ENCODE measurements around the gene CTAGE15. TPM values are rescaled to one million over a fixed set of nuclear protein-coding genes. Genes with fewer than 3 reads are reported as not detected.
"Not testable (repeated sequence)": the region's sequence is repeated elsewhere in the genome, so short reads cannot be mapped to it uniquely, and the experiment has no call there.

CTAGE15 gene
- not detected for total RNA-seq

DNA sequence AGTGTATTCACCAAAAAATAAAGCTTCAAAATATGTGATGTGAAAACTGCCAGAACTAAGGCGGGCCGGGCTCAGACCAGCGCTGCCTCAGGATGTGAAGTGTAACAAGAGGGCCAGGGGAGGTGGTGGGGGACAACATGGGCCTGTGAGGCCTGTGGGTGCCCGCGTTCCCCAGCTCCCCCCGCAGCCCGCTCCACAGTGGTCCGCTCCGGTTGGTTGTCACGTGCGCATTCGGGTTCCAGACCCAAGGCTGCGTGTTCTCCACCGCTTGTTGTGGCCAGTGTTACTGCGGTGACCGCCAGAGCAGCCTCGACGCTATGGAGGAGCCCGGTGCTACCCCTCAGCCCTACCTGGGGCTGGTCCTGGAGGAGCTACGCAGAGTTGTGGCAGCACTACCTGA lies at the start of gene CTAGE15:
Gene CTAGE15, plus strand, starts transcription at position 301 of the 400 bp plus-strand sequence. Its CDS starts 17 bp downstream, at position 318.
- DNase-seq (ENCODE audit: low spot score); H3K4me3 ChIP-seq; H3K27ac ChIP-seq; H3K27me3 ChIP-seq (replicated peaks; ENCODE audit: insufficient read depth); H3K4me1 ChIP-seq (ENCODE audit: control insufficient read depth in 1 of 2, low read depth in 2 of 2); H3K9me3 ChIP-seq; ATAC-seq (ENCODE audit: insufficient number of reproducible peaks, low FRiP score, low read depth); H3K36me3 ChIP-seq: not testable (repeated sequence)

GRCh38 chr7:143522309-143522916 lies 49.2 kb upstream of the CTAGE15 start:
- not testable (repeated sequence) for H3K27me3 ChIP-seq (replicated peaks; ENCODE audit: insufficient read depth); H3K36me3 ChIP-seq; H3K27ac ChIP-seq; H3K9me3 ChIP-seq; H3K4me3 ChIP-seq; H3K4me1 ChIP-seq (ENCODE audit: control insufficient read depth in 1 of 2, low read depth in 2 of 2); DNase-seq (ENCODE audit: low spot score)
- ATAC-seq (ENCODE audit: insufficient number of reproducible peaks, low FRiP score, low read depth), result peak; percentile 52

GRCh38 chr7:143531169-143531926 lies 40.3 kb upstream of the CTAGE15 start:
- H3K4me1 ChIP-seq (ENCODE audit: control insufficient read depth in 1 of 2, low read depth in 2 of 2); DNase-seq (ENCODE audit: low spot score); H3K36me3 ChIP-seq; H3K27me3 ChIP-seq (replicated peaks; ENCODE audit: insufficient read depth); H3K4me3 ChIP-seq; H3K27ac ChIP-seq; ATAC-seq (ENCODE audit: insufficient number of reproducible peaks, low FRiP score, low read depth); H3K9me3 ChIP-seq: not testable (repeated sequence)

DNA sequence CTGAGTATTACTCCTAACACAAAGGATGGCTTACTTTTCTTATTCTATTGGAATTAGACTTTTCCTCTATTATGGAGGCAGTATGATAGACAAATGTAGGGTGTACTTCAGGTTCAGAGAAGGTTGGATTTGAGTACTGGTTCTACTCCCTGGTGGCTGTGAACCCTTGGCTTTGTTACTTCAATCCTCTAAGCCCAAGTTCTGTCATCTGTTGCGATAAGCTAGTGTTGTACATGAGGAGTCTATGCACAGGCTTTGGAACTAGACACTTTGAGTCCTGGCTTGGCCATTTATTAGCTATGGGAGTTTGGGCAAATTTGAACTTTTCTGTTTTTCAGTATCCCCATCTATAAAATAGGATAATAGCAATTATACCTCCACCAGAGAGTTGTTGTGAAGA lies 39.7 kb upstream of the CTAGE15 start:
- H3K4me1 ChIP-seq (ENCODE audit: control insufficient read depth in 1 of 2, low read depth in 2 of 2); H3K4me3 ChIP-seq; DNase-seq (ENCODE audit: low spot score); H3K9me3 ChIP-seq; ATAC-seq (ENCODE audit: insufficient number of reproducible peaks, low FRiP score, low read depth); H3K36me3 ChIP-seq; H3K27ac ChIP-seq; H3K27me3 ChIP-seq (replicated peaks; ENCODE audit: insufficient read depth): not testable (repeated sequence)

DNA sequence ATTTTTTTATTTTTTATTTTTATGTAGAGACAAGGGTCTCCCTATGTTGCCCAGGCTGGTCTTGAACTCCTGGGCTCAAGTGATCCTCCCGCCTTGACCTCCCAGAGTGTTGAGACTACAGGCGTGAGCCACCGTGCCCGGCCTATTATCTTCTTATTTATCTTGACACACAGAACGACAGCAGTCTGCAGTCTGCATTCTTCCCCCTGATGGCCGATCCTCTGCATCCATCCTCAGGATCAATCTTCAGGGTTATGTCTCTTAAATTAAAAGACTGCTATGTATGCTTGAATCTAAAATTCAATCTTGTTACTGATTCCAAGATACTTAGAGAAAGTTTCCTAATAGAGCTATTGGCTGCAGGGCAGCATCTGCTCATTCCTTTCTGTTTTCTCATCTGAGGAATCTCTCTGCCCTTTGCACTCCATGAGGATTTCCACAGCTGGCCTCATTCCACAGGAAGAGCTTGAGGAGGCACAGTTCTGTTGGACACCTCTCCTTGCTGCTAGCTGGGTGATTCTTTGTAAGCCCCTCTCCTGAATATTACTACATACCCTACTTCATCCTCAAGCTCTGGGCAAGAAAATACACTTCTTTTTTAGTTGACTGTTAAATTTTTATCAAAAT lies 38.3 kb upstream of the CTAGE15 start:
- H3K9me3 ChIP-seq; ATAC-seq (ENCODE audit: insufficient number of reproducible peaks, low FRiP score, low read depth); H3K27me3 ChIP-seq (replicated peaks; ENCODE audit: insufficient read depth): not testable (repeated sequence)

DNA sequence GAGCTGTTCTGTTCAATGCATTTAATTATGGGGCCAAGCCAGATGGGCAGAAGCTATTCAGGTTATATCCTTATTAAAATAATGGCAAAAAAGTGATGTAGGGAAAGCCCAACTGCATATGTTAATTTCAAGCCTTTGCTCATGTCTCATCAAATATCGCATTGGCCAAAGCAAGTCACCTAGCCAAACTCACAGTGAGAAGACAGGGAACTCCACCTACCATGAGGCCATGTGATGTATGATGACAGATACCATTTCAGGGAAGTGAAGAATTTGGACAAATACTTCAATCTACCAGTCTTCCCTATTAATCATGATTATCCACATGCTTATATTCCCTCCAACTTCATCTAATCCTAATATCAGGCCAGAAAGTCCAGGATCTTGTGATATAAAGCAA lies 35.2 kb upstream of the CTAGE15 start:
- not testable (repeated sequence) for H3K36me3 ChIP-seq; ATAC-seq (ENCODE audit: insufficient number of reproducible peaks, low FRiP score, low read depth); DNase-seq (ENCODE audit: low spot score); H3K27ac ChIP-seq; H3K27me3 ChIP-seq (replicated peaks; ENCODE audit: insufficient read depth); H3K4me1 ChIP-seq (ENCODE audit: control insufficient read depth in 1 of 2, low read depth in 2 of 2); H3K9me3 ChIP-seq; H3K4me3 ChIP-seq

More for the DNA sequence above, 38.3 kb upstream of the CTAGE15 start:
- H3K27ac ChIP-seq; H3K4me3 ChIP-seq; H3K4me1 ChIP-seq (ENCODE audit: control insufficient read depth in 1 of 2, low read depth in 2 of 2); DNase-seq (ENCODE audit: low spot score); H3K36me3 ChIP-seq: not testable (repeated sequence)

- H3K9me3 ChIP-seq; H3K4me3 ChIP-seq; H3K27me3 ChIP-seq (replicated peaks; ENCODE audit: insufficient read depth); H3K36me3 ChIP-seq; H3K27ac ChIP-seq; DNase-seq (ENCODE audit: low spot score); H3K4me1 ChIP-seq (ENCODE audit: control insufficient read depth in 1 of 2, low read depth in 2 of 2); ATAC-seq (ENCODE audit: insufficient number of reproducible peaks, low FRiP score, low read depth): not testable (repeated sequence)
Observed at GRCh38 chr7:143543288-143544038, 28.1 kb upstream of the CTAGE15 start.

DNA sequence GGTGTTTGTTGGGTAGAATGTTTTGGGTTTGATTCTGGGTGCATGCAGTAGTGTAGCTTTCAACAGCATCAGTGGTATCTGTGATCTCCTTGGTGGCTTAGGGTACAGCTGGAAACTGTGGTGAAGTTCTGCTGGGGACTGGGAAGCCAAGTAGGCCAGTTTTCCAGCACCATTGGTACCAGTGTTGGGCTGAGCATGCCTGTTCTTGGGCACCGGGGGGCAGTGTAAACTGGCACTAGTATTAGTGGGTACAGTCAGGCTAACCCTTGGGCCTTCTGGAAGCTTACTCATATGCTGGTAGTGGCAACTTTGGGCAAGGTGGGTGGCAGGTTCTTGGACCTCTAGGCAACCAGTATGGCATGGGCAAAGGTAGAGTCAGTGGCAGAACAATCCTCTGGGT lies 15.6 kb upstream of the CTAGE15 start:
- not testable (repeated sequence) for ATAC-seq (ENCODE audit: insufficient number of reproducible peaks, low FRiP score, low read depth); H3K27me3 ChIP-seq (replicated peaks; ENCODE audit: insufficient read depth); H3K4me3 ChIP-seq; DNase-seq (ENCODE audit: low spot score); H3K9me3 ChIP-seq; H3K27ac ChIP-seq; H3K36me3 ChIP-seq; H3K4me1 ChIP-seq (ENCODE audit: control insufficient read depth in 1 of 2, low read depth in 2 of 2)

DNA sequence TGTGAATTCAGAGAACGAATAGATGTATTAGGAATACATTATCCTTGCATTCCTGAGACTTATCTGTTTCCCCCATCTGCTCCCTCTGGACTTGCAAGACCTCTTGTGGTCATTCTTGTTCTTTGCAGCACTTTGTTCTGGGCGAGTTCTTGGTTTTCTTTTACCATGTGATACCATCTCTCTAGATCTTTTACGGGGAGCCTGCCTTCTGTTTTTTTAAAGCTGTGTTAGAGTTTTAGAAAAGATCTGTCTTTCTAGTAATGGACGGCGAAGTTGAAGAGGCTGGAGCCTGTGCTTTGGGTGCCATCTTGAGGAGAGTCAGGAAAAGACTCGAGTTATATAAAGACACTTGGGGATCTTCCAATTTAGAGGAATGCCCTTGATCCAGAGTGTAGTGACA lies 8.3 kb upstream of the CTAGE15 start:
- not testable (repeated sequence) for H3K36me3 ChIP-seq; H3K9me3 ChIP-seq; H3K27me3 ChIP-seq (replicated peaks; ENCODE audit: insufficient read depth); H3K27ac ChIP-seq; DNase-seq (ENCODE audit: low spot score); H3K4me1 ChIP-seq (ENCODE audit: control insufficient read depth in 1 of 2, low read depth in 2 of 2); H3K4me3 ChIP-seq
- peak; percentile 47 for ATAC-seq (ENCODE audit: insufficient number of reproducible peaks, low FRiP score, low read depth)

- not testable (repeated sequence) for H3K27me3 ChIP-seq (replicated peaks; ENCODE audit: insufficient read depth); H3K36me3 ChIP-seq; H3K4me1 ChIP-seq (ENCODE audit: control insufficient read depth in 1 of 2, low read depth in 2 of 2); H3K9me3 ChIP-seq; H3K27ac ChIP-seq; ATAC-seq (ENCODE audit: insufficient number of reproducible peaks, low FRiP score, low read depth); H3K4me3 ChIP-seq; DNase-seq (ENCODE audit: low spot score)
Observed at GRCh38 chr7:143566001-143566400, 5.6 kb upstream of the CTAGE15 start.

GRCh38 chr7:143588183-143588582 lies 16.6 kb downstream of the CTAGE15 start:
- H3K36me3 ChIP-seq; H3K4me1 ChIP-seq (ENCODE audit: control insufficient read depth in 1 of 2, low read depth in 2 of 2); DNase-seq (ENCODE audit: low spot score); H3K27me3 ChIP-seq (replicated peaks; ENCODE audit: insufficient read depth); H3K27ac ChIP-seq; H3K9me3 ChIP-seq; ATAC-seq (ENCODE audit: insufficient number of reproducible peaks, low FRiP score, low read depth); H3K4me3 ChIP-seq: not testable (repeated sequence)

DNA sequence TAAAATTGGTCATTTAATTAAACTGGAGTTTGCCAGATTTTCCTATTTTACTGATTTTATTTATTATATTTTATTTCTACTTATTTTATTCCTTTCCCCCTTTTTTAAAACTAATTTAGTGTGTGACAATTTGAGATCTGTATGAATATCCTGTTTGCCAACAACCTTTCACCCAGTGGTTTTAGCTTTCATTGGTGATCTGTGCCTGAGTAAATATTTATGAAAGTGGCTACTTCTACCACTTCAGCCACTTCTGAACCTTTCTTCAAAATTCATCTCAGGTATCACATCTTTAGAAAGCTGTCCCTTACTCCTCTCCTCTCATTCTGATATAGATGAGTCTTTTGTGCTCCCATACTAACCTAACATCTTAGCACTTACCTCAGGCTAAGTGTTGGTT lies 18.3 kb downstream of the CTAGE15 start:
- ATAC-seq (ENCODE audit: insufficient number of reproducible peaks, low FRiP score, low read depth); H3K4me1 ChIP-seq (ENCODE audit: control insufficient read depth in 1 of 2, low read depth in 2 of 2); H3K27me3 ChIP-seq (replicated peaks; ENCODE audit: insufficient read depth); H3K36me3 ChIP-seq; H3K27ac ChIP-seq; H3K9me3 ChIP-seq; H3K4me3 ChIP-seq; DNase-seq (ENCODE audit: low spot score): not testable (repeated sequence)

Measured in thoracic aorta (tissue), 2 donors.